ENCODE measurements around the gene CAPN10. TPM values are rescaled to one million over a fixed set of nuclear protein-coding genes. Genes with fewer than 3 reads are reported as not detected.

The CAPN10 gene
- total RNA-seq, 3 donors from 2014 or later, result 17.0 to 26.2 (median 25.5) TPM

DNA sequence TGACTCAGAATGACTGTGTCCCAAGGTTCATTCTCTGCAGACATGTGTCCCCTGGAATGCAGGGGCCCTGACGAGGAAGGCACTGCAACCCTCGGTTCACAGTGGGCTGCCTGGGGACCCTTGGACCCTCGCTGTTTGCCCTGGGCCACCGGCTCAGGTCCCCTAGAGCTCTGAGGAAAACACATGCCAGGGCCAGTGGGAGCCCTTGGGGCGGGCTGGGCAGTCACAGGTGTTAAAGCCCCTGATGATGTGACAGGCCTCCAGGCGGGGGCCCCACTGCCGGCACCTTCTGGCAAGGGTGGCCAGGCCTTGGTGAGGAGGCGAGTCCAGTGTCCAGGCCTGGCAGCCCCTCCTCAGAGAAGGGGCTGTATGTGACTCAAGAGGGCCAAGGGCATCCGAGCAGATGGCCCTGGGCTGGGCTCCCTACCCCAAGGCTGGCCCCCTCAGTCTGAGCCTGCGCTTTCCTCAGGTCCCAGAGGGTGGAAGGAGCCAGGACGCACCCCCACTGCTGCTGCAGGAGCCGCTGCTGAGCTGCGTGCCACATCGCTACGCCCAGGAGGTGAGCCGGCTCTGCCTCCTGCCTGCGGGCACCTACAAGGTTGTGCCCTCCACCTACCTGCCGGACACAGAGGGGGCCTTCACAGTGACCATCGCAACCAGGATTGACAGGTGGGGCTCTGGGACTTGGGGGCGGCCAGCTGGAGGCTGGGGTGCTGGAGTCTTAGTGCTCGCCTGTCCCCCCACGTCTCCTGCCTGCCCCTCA is 11.1 kb downstream of the CAPN10 start:
- intact Hi-C loops (cut with DNase I; ENCODE audit: low total_unique reads), result no loop called here
- no peaks in the 10 kb centered on the region for H3K27me3 ChIP-seq
- H3K4me3 ChIP-seq, result no peak overlapping the region
- H3K4me1 ChIP-seq, result peaks cover 0 to 6% of the 10 kb centered on the region in 2 donors
- TF ChIP-seq POLR2AphosphoS5 (IDR thresholded peaks at IDR 0.05), result no peak
- TF ChIP-seq POLR2A (IDR thresholded peaks at IDR 0.05), result no peak
- no peak for TF ChIP-seq CTCF (IDR thresholded peaks at IDR 0.05)
- DNase-seq (ENCODE audit: low spot score in 2 of 2), result no peak
- no peak overlapping the region for H3K27ac ChIP-seq
- H3K36me3 ChIP-seq, result no peaks in the 10 kb centered on the region
- no peaks in the 10 kb centered on the region for H3K9me3 ChIP-seq

DNA sequence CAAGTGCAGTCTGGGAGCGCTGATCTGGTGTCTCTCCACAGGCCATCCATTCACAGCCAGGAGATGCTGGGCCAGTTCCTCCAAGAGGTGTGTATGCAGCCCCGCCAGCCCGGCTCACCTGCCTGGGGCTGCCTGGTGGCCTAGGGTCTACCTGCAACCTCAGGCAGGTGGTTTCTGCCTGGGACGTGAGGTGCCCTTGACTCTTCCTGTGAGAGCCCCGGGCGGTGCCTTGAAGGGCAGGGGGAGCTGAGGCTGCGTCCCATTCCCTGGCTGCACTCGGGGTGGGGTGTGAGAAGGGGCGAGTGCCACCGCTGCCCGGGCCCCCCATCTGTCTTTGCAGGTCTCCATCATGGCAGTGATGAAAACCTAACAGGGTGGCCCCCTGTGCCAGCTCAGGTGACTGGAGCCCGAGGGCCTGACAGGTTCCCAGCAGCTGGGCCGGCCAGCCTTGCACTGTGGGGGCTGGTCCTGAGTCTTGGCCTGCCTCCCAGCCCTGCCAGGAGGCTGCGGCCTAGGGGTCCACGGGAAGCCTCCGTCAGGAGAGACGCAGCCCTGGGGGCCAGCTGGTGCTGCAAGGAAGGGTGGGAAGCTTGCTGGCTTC is 11.9 kb downstream of the CAPN10 start:
- DNase-seq (ENCODE audit: low spot score in 2 of 2), result no peak
- no peaks in the 10 kb centered on the region for H3K27me3 ChIP-seq
- no peak overlapping the region for H3K4me3 ChIP-seq
- no peaks in the 10 kb centered on the region for H3K36me3 ChIP-seq
- no peaks in the 10 kb centered on the region for H3K9me3 ChIP-seq
- TF ChIP-seq CTCF (IDR thresholded peaks at IDR 0.05) (no peak), POLR2AphosphoS5 (IDR thresholded peaks at IDR 0.05) (no peak), POLR2A (IDR thresholded peaks at IDR 0.05) (no peak)
- intact Hi-C loops (cut with DNase I; ENCODE audit: low total_unique reads), result no loop called here
- H3K4me1 ChIP-seq, result peaks cover 0 to 6% of the 10 kb centered on the region in 2 donors
- H3K27ac ChIP-seq, result no peak overlapping the region

- peaks cover 0 to 6% of the 10 kb centered on the region in 2 donors for H3K4me1 ChIP-seq
- intact Hi-C loops (cut with DNase I; ENCODE audit: low total_unique reads), result no loop called here
- no peak overlapping the region for H3K27ac ChIP-seq
- H3K36me3 ChIP-seq, result no peaks in the 10 kb centered on the region
- H3K4me3 ChIP-seq, result no peak overlapping the region
- TF ChIP-seq POLR2A (IDR thresholded peaks at IDR 0.05), result no peak
- no peaks in the 10 kb centered on the region for H3K9me3 ChIP-seq
- no peaks in the 10 kb centered on the region for H3K27me3 ChIP-seq
- DNase-seq (ENCODE audit: low spot score in 2 of 2), result no peak
These were observed 12.6 kb downstream of the CAPN10 start for GRCh38 chr2:240599141-240599583.

GRCh38 chr2:240600451-240600961 is 14.0 kb downstream of the CAPN10 start:
- Histone ChIP-seq H3K36me3 (no peaks in the 10 kb centered on the region), H3K4me1 (peaks cover 0 to 6% of the 10 kb centered on the region in 2 donors), H3K27ac (no peak overlapping the region), H3K27me3 (no peaks in the 10 kb centered on the region), H3K4me3 (no peak overlapping the region), H3K9me3 (no peaks in the 10 kb centered on the region)
- intact Hi-C loops (cut with DNase I; ENCODE audit: low total_unique reads), result no loop called here
- TF ChIP-seq POLR2AphosphoS5 (IDR thresholded peaks at IDR 0.05) (no peak), CTCF (IDR thresholded peaks at IDR 0.05) (no peak), POLR2A (IDR thresholded peaks at IDR 0.05) (no peak)
- DNase-seq (ENCODE audit: low spot score in 2 of 2), result no peak

DNA sequence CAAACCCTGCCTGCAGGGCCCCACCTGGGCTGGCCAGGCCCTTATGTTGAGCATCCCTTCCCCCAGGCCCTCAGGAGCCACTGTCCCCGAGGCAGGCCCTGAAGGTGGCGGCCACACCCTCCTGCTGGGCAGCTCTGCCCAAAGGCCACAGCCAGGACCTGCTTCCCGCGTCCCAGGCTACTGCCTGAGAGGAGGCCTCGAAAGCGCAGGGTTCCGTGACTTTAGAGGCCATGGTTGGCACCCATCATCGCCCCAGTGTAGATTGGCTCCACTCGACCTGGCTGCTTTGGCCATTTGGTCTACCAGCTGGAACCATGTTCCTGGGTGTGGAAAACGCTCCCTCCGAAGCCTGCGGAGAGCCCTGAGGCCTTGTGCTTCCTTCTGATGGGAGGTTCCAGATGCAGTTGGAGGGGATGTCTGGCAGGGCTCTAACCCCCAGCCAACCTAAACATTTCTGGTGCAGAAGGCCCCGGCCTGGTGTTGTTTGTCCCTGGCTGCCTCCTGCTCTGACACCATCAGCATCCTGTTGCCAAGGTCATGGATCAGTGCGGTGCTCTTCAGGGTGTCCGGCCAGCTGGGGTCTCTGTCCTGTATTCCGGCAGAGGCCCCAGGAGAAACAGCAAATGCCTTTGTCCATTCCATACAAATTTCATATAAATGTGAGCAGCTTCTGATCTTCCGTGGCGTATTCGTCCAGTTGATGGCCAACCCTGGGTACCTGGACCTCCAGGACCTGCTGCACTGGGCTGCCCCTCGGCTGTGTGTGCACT is 14.7 kb downstream of the CAPN10 start:
- H3K4me3 ChIP-seq, result no peak overlapping the region
- DNase-seq (ENCODE audit: low spot score in 2 of 2), result no peak
- H3K27me3 ChIP-seq, result no peaks in the 10 kb centered on the region
- H3K36me3 ChIP-seq, result no peaks in the 10 kb centered on the region
- TF ChIP-seq POLR2AphosphoS5 (IDR thresholded peaks at IDR 0.05) (no peak), POLR2A (IDR thresholded peaks at IDR 0.05) (no peak), CTCF (IDR thresholded peaks at IDR 0.05) (no peak)
- H3K4me1 ChIP-seq, result peaks cover 0 to 3% of the 10 kb centered on the region in 2 donors
- intact Hi-C loops (cut with DNase I; ENCODE audit: low total_unique reads), result no loop called here
- H3K27ac ChIP-seq, result no peak overlapping the region
- H3K9me3 ChIP-seq, result no peaks in the 10 kb centered on the region

Data from breast epithelium (tissue), 4 donors.